Keratinocyte (primary cell): ENCODE data around the gene GPR31. TPM values are rescaled to one million over a fixed set of nuclear protein-coding genes. Genes with fewer than 3 reads are reported as not detected.

Experiments
- DNase-seq: peaks from one replicate; pipeline ENCODE4 v3.0.0-alpha.2; 2011; ENCODE audit warnings: low read depth, missing footprints, low spot score
- FAIRE-seq: peaks from 2 replicates; lab custom pipeline; 2011; peaks lifted over from hg19 to GRCh38; lab: Jason Lieb, UNC
- H2AFZ ChIP-seq: 2 replicates; pipeline ENCODE4 v1.6.0; 2012; ENCODE audit warnings: low read length, control low read depth, inconsistent platforms; ENCODE audit not compliant: control insufficient read depth
- H3K27ac ChIP-seq: 2 replicates; pipeline ENCODE4 v1.5.1; 2011; ENCODE audit warnings: low read length; ENCODE audit not compliant: control insufficient read depth, insufficient read depth
- H3K27me3 ChIP-seq: 3 replicates; pipeline ENCODE4 v1.6.0; 2011; ENCODE audit warnings: low read length; ENCODE audit not compliant: control insufficient read depth, insufficient read depth; ENCODE audit errors: extremely low read depth
- H3K36me3 ChIP-seq, 2 experiments: 2 replicates in 1 of 2; 3 replicates in 1 of 2; pipeline ENCODE4 v1.5.1; 2011; ENCODE audit warnings: low read length in 2 of 2, mild to moderate bottlenecking in 1 of 2; ENCODE audit not compliant: control insufficient read depth in 2 of 2, insufficient read depth in 2 of 2; ENCODE audit errors: extremely low read depth in 1 of 2
- H3K4me1 ChIP-seq: 3 replicates; pipeline ENCODE4 v1.5.1; 2011; ENCODE audit warnings: low read length; ENCODE audit not compliant: control insufficient read depth, insufficient read depth; ENCODE audit errors: extremely low read depth
- H3K4me2 ChIP-seq: 3 replicates; pipeline ENCODE4 v1.6.0; 2011; ENCODE audit warnings: low read depth, low read length; ENCODE audit not compliant: control insufficient read depth, insufficient read depth; ENCODE audit errors: extremely low read depth
- H3K4me3 ChIP-seq, 3 experiments: fragments of 200-600 bp in 1 of 3; sonication (generic) in 1 of 3; 2 replicates in 2 of 3; 3 replicates in 1 of 3; pipeline ENCODE4 v1.5.1; 2011 to 2016; ENCODE audit warnings: low read length in 3 of 3, mild to moderate bottlenecking in 3 of 3, control low read depth in 2 of 3, inconsistent platforms in 1 of 3, low read depth in 1 of 3, mixed read lengths in 1 of 3, mixed run types in 1 of 3, moderate library complexity in 1 of 3; ENCODE audit not compliant: control insufficient read depth in 2 of 3, insufficient read depth in 2 of 3; ENCODE audit errors: extremely low read depth in 1 of 3
- H3K79me2 ChIP-seq: 2 replicates; pipeline ENCODE4 v1.6.0; 2012; ENCODE audit warnings: low read length; ENCODE audit not compliant: control insufficient read depth, insufficient read depth
- H3K9ac ChIP-seq: 3 replicates; pipeline ENCODE4 v1.6.0; 2011; ENCODE audit warnings: low read length; ENCODE audit not compliant: control insufficient read depth, insufficient read depth; ENCODE audit errors: extremely low read depth
- H3K9me1 ChIP-seq: 3 replicates; pipeline ENCODE4 v1.6.0; 2011; ENCODE audit warnings: low read length; ENCODE audit not compliant: control insufficient read depth, insufficient read depth; ENCODE audit errors: extremely low read depth
- H3K9me3 ChIP-seq: 2 replicates; pipeline ENCODE4 v1.5.1; 2012; ENCODE audit warnings: low read depth, low read length; ENCODE audit not compliant: control insufficient read depth
- H4K20me1 ChIP-seq: 3 replicates; pipeline ENCODE4 v1.6.0; 2011; ENCODE audit warnings: low read length; ENCODE audit not compliant: control insufficient read depth, insufficient read depth; ENCODE audit errors: extremely low read depth
- EZH2 ChIP-seq: IDR thresholded peaks from one replicate; pipeline ENCODE4 v1.6.1; 2012; ENCODE audit warnings: inconsistent platforms, mild to moderate bottlenecking, low read length, moderate library complexity
- dilution Hi-C: fragments of 300-500 bp; cut with MboI; formaldehyde crosslinking; loops from one replicate; pipeline ENCODE4 v1.7.0; 2020; ENCODE audit warnings: low sequenced_read_pairs; ENCODE audit not compliant: extremely low pct_ligation_motif_present
- polyA plus RNA-seq, 5 experiments: library from polyadenylated mRNA; depleted of rRNA in 3 of 5; stranded (reverse) in 3 of 5; stranded (forward) in 1 of 5; unstranded in 1 of 5; fragments of >200 nt; gene quantifications; 1 replicate in 1 of 5; 2 replicates in 3 of 5; 3 replicates in 1 of 5; pipeline versions ENCODE4 v1.2.1 to v1.2.3, GENCODE V29; 2011 to 2012; ENCODE audit warnings: missing spikeins in 2 of 5, low read depth in 1 of 5, low replicate concordance in 1 of 5
- TF ChIP-seq, protein P1 (sequence below), 3 experiments: IDR thresholded peaks in 1 of 3; conservative IDR thresholded peaks in 1 of 3; optimal IDR thresholded peaks in 1 of 3; 2 replicates in 2 of 3; 3 replicates in 1 of 3; pipeline versions ENCODE3 to v1.5.1; 2011; ENCODE audit warnings: low read length in 3 of 3, mild to moderate bottlenecking in 3 of 3, moderate library complexity in 2 of 3, control low read depth in 1 of 3, inconsistent platforms in 1 of 3; ENCODE audit not compliant: insufficient read depth in 2 of 3; ENCODE audit errors: extremely low read depth in 1 of 3

GPR31 gene
- polyA plus RNA-seq, 1 donor (not counting 4 experiments of a cell fraction or from before 2014, with no cell fraction given), result not detected

DNA sequence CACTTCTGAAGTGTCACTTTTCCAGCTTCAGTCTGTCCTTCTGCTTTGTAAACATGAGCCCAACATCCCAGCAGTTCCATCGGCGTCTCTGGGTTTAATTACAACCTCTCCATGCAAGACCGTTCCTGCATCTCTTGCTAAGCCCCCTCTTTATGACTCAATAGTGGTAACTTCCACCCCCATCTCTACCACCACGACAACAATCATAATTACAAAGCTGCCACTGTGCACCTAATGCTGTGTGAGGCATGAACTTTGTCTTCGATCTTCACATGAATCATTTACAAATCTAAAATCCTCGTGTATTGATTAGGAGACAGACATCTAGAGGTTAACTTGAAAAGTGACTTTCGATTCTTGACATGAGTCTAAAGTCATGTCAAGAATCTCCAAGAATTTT lies 39.8 kb downstream of the GPR31 start:
- Histone ChIP-seq H4K20me1 (no peaks in the 10 kb centered on the region), H3K27me3 (peaks cover 16% of the 10 kb centered on the region), H3K9ac (no peak overlapping the region), H3K27ac (no peak overlapping the region), H3K4me3 (no peak overlapping the region), H3K4me1 (no peaks in the 10 kb centered on the region), H3K9me3 (no peaks in the 10 kb centered on the region), H3K9me1 (no peaks in the 10 kb centered on the region), H3K79me2 (no peaks in the 10 kb centered on the region), H3K4me2 (no peak overlapping the region), H3K36me3 (no peaks in the 10 kb centered on the region), H2AFZ (no peak overlapping the region)
- dilution Hi-C loops, result no loop called here
- DNase-seq, result no peak
- no peak for FAIRE-seq
- TF ChIP-seq, protein P1, sequence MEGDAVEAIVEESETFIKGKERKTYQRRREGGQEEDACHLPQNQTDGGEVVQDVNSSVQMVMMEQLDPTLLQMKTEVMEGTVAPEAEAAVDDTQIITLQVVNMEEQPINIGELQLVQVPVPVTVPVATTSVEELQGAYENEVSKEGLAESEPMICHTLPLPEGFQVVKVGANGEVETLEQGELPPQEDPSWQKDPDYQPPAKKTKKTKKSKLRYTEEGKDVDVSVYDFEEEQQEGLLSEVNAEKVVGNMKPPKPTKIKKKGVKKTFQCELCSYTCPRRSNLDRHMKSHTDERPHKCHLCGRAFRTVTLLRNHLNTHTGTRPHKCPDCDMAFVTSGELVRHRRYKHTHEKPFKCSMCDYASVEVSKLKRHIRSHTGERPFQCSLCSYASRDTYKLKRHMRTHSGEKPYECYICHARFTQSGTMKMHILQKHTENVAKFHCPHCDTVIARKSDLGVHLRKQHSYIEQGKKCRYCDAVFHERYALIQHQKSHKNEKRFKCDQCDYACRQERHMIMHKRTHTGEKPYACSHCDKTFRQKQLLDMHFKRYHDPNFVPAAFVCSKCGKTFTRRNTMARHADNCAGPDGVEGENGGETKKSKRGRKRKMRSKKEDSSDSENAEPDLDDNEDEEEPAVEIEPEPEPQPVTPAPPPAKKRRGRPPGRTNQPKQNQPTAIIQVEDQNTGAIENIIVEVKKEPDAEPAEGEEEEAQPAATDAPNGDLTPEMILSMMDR (optimal IDR thresholded peaks at IDR 0.05 in 1 of 3, IDR thresholded peaks at IDR 0.05 in 1 of 3, conservative IDR thresholded peaks at IDR 0.05 in 1 of 3; ENCODE audit: extremely low read depth in 1 of 3, insufficient read depth in 2 of 3, low read length in 3 of 3), result no peak
- TF ChIP-seq EZH2, result no peak

- TF ChIP-seq, protein P1 (optimal IDR thresholded peaks at IDR 0.05 in 1 of 3, IDR thresholded peaks at IDR 0.05 in 1 of 3, conservative IDR thresholded peaks at IDR 0.05 in 1 of 3; ENCODE audit: extremely low read depth in 1 of 3, insufficient read depth in 2 of 3, low read length in 3 of 3), result no peak
- TF ChIP-seq EZH2, result no peak
- no peaks in the 10 kb centered on the region for H3K4me1 ChIP-seq
- no peaks in the 10 kb centered on the region for H3K9me3 ChIP-seq
- no peak overlapping the region for H3K9ac ChIP-seq
- no peaks in the 10 kb centered on the region for H3K79me2 ChIP-seq
- dilution Hi-C loops, result no loop called here
- H3K36me3 ChIP-seq, result no peaks in the 10 kb centered on the region
- no peak overlapping the region for H3K4me3 ChIP-seq
- no peak overlapping the region for H2AFZ ChIP-seq
- FAIRE-seq, result no peak
- no peak overlapping the region for H3K4me2 ChIP-seq
- no peak for DNase-seq
- no peaks in the 10 kb centered on the region for H3K9me1 ChIP-seq
- no peaks in the 10 kb centered on the region for H4K20me1 ChIP-seq
- H3K27me3 ChIP-seq, result peaks cover 16% of the 10 kb centered on the region
- no peak overlapping the region for H3K27ac ChIP-seq
Observed at GRCh38 chr6:167116838-167117228, 40.9 kb downstream of the GPR31 start.
